Measurements from ENCODE around the gene MAP3K9.

DNA sequence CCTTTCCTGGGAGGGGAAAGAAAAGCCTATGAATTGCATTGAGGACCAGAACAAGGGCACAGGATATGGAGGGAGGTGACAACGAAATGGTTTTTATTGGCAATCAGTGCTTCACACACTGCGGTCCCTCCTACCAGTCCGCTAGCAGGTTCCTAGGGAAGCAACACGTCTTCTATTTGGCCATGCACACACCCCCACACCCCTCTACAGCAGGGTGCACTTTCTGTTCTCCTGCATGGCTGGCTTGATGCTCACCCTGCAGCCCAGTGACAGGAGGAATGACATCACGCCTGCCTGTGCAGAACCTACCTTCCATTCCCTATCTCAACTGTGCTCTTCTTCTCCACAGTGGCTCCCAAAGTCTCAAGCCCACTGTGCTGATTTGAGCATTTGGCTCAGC is 109.7 kb downstream of the MAP3K9 start:
- TF ChIP-seq, protein P1, sequence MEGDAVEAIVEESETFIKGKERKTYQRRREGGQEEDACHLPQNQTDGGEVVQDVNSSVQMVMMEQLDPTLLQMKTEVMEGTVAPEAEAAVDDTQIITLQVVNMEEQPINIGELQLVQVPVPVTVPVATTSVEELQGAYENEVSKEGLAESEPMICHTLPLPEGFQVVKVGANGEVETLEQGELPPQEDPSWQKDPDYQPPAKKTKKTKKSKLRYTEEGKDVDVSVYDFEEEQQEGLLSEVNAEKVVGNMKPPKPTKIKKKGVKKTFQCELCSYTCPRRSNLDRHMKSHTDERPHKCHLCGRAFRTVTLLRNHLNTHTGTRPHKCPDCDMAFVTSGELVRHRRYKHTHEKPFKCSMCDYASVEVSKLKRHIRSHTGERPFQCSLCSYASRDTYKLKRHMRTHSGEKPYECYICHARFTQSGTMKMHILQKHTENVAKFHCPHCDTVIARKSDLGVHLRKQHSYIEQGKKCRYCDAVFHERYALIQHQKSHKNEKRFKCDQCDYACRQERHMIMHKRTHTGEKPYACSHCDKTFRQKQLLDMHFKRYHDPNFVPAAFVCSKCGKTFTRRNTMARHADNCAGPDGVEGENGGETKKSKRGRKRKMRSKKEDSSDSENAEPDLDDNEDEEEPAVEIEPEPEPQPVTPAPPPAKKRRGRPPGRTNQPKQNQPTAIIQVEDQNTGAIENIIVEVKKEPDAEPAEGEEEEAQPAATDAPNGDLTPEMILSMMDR (IDR thresholded peaks at IDR 0.05; ENCODE audit: poor library complexity): no peak
- no peak for TF ChIP-seq EZH2 (IDR thresholded peaks at IDR 0.05; ENCODE audit: borderline replicate concordance)
- no peak for TF ChIP-seq EZH2phosphoT487 (IDR thresholded peaks at IDR 0.05; ENCODE audit: low read depth, severe bottlenecking, unreplicated experiment)
